GM12878 (cell line): ENCODE results near the gene VSIG10L. TPM values are rescaled to one million over a fixed set of nuclear protein-coding genes. Genes with fewer than 3 reads are reported as not detected.

Experiments used
- BHLHE40 ChIP-seq, 2 experiments: fragments of 450-650 bp in 1 of 2; IDR thresholded peaks; 2 replicates each; pipeline ENCODE4 v1.6.1; 2011 to 2017; ENCODE audit warnings: low read depth in 2 of 2, borderline replicate concordance in 1 of 2, improper control_type of control experiment in 1 of 2, low read length in 1 of 2, mild to moderate bottlenecking in 1 of 2
- CREB1 ChIP-seq: IDR thresholded peaks from 2 replicates; pipeline ENCODE4 v1.6.1; 2012; ENCODE audit warnings: low read depth, mild to moderate bottlenecking, inconsistent platforms
- IRF4 ChIP-seq: IDR thresholded peaks from 2 replicates; pipeline ENCODE4 v1.6.1; 2011; ENCODE audit warnings: low read depth, low read length
- NKRF ChIP-seq: fragments of 450-650 bp; conservative IDR thresholded peaks from 2 replicates; pipeline ENCODE4 v1.6.1; 2017; ENCODE audit warnings: mild to moderate bottlenecking, moderate library complexity
- polyA plus RNA-seq, 11 experiments: library from polyadenylated mRNA; depleted of rRNA in 4 of 11; unstranded in 6 of 11; stranded (reverse) in 5 of 11; fragments of >200 nt; fragmentation: Nextera tagmentation in 4 of 11; fragmentation: Illumina TruSeq in 1 of 11; extraction: Ambion mirVana in 4 of 11; extraction: Trizol in 1 of 11; gene quantifications; 1 replicate in 1 of 11; 2 replicates in 10 of 11; pipeline versions ENCODE4 v1.2.1 to v1.2.3, GENCODE V29; 2011 to 2016; ENCODE audit warnings: inconsistent platforms in 2 of 11, missing spikeins in 2 of 11, low read depth in 1 of 11
- total RNA-seq, 4 experiments: library from RNA; depleted of rRNA in 3 of 4; stranded (reverse); fragments of >200 nt in 3 of 4; fragmentation: Illumina TruSeq in 1 of 4; extraction: Trizol in 1 of 4; gene quantifications; 2 replicates each; pipeline versions ENCODE4 v1.2.1 to v1.2.3, GENCODE V29; 2013 to 2021
- TF ChIP-seq, protein P1 (sequence below): IDR thresholded peaks from 2 replicates; pipeline ENCODE4 v1.6.1; 2012; ENCODE audit warnings: low read depth, low read length, improper control_type of control experiment

Gene VSIG10L
- total and polyA plus RNA-seq, 10 of the 15 experiments (the other 5 are each of a cell fraction or from before 2014, with no cell fraction given): 0.09 to 0.93 (median 0.49) TPM

DNA sequence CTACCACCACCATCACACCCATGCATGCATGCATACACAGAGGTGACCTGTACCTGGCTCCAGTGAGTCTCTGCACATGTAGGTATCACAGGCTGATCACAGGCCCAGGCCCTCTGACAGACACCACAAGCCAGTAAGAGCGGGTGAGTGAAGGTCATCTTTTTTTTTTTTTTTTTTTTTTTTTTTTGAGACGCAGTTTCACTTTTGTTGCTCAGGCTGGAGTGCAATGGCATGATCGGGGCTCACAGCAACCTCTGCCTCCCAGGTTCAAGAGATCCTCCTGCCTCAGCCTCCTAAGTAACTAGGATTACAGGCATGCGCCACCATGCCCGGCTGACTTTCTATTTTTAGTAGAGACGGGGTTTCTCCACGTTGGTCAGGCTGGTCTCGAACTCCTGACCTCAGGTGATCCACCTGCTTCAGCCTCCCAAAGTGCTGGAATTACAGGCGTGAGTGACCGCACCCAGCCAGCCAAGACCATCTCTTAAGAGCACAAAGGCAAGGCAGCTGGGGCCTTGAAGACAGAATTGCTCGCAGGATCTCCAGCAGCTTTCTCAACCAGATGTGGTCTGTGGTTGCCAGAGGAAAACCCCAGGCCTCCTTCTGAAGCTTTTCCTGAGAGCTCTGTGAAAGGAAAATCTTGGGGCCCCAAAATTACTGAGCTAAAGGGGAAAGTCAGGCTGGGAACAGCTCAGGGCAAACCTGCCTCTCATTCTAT is 33.7 kb upstream of the VSIG10L start (continued):
- TF ChIP-seq NKRF (0 out of 2 replicates have a peak, but pooled peaks have one; percentile 24), BHLHE40 (IDR thresholded peaks at IDR 0.05; ENCODE audit: borderline replicate concordance in 1 of 2, low read depth in 2 of 2, low read length in 1 of 2) (peak; percentile 39 to 83; a peak in 3 of 4 replicates), CREB1 (no peak), IRF4 (no peak)
- TF ChIP-seq, protein P1, sequence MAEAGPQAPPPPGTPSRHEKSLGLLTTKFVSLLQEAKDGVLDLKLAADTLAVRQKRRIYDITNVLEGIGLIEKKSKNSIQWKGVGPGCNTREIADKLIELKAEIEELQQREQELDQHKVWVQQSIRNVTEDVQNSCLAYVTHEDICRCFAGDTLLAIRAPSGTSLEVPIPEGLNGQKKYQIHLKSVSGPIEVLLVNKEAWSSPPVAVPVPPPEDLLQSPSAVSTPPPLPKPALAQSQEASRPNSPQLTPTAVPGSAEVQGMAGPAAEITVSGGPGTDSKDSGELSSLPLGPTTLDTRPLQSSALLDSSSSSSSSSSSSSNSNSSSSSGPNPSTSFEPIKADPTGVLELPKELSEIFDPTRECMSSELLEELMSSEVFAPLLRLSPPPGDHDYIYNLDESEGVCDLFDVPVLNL: no peak
- TF ChIP-seq, all 136 proteins: peak for 24
